K562 (cell line): Measurements from ENCODE around the gene TMEM19. TPM values are rescaled to one million over a fixed set of nuclear protein-coding genes. Genes with fewer than 3 reads are reported as not detected.

Experiments
- BDP1 ChIP-seq: IDR thresholded peaks from 3 replicates; pipeline ENCODE4 v1.6.1; 2011; ENCODE audit not compliant: insufficient read length, insufficient read depth
- EGR1 ChIP-seq: fragments of 450-650 bp; conservative IDR thresholded peaks from 2 replicates; pipeline ENCODE4 v1.6.1; 2017; ENCODE audit warnings: mild to moderate bottlenecking
- ELF2 ChIP-seq: fragments of 250-450 bp; sonication (Bioruptor Pico); IDR thresholded peaks from 2 replicates; pipeline ENCODE4 v1.5.0; 2021; ENCODE audit warnings: mild to moderate bottlenecking
- EP400 ChIP-seq: fragments of 450-650 bp; IDR thresholded peaks from 2 replicates; pipeline ENCODE4 v1.6.1; 2017; ENCODE audit warnings: antibody characterized with exemption, mild to moderate bottlenecking, moderate library complexity
- MAZ ChIP-seq, 2 experiments: fragments of 450-650 bp in 1 of 2; sonication (generic) in 1 of 2; formaldehyde crosslinking; IDR thresholded peaks in 1 of 2; conservative IDR thresholded peaks in 1 of 2; 2 replicates each; pipeline versions ENCODE4 v1.4.0 to v1.5.0; 2020; ENCODE audit warnings: mild to moderate bottlenecking in 1 of 2, missing genetic modification reagents in 1 of 2
- MTA1 ChIP-seq: fragments of 450-650 bp; IDR thresholded peaks from 2 replicates; pipeline ENCODE4 v1.6.1; 2017; ENCODE audit warnings: borderline replicate concordance
- NR2C2 ChIP-seq, 2 experiments: fragments of 200-800 bp in 1 of 2; sonication (Bioruptor generic) in 1 of 2; sonication (generic) in 1 of 2; formaldehyde crosslinking in 1 of 2; IDR thresholded peaks; 2 replicates each; pipeline versions ENCODE4 v1.6.1 to v1.8.0; 2016 to 2022; ENCODE audit warnings: mild to moderate bottlenecking in 1 of 2, missing compliant biosample characterization in 1 of 2, missing genetic modification characterization in 1 of 2, missing genetic modification reagents in 1 of 2
- PHF20 ChIP-seq: fragments of 450-650 bp; IDR thresholded peaks from 2 replicates; pipeline ENCODE4 v1.6.1; 2018; ENCODE audit not compliant: partially characterized antibody
- PTBP1 ChIP-seq: fragments of 200-400 bp; formaldehyde crosslinking; IDR thresholded peaks from 2 replicates; pipeline ENCODE4 v1.6.1; 2017; ENCODE audit warnings: low read depth, low read length
- RAD51 ChIP-seq: fragments of 450-650 bp; IDR thresholded peaks from 2 replicates; pipeline ENCODE4 v1.7.1; 2016; ENCODE audit warnings: low read depth, mild to moderate bottlenecking, borderline replicate concordance
- ZNF316 ChIP-seq: fragments of 450-650 bp; IDR thresholded peaks from 2 replicates; pipeline ENCODE4 v1.6.1; 2016
- polyA plus RNA-seq, 8 experiments: library from polyadenylated mRNA; depleted of rRNA in 4 of 8; stranded (reverse) in 5 of 8; unstranded in 3 of 8; fragments of >200 nt; fragmentation: Nextera tagmentation in 2 of 8; fragmentation: Illumina TruSeq in 1 of 8; extraction: Ambion mirVana in 2 of 8; extraction: Trizol in 1 of 8; gene quantifications; 2 replicates each; pipeline versions ENCODE4 v1.2.1 to v1.2.3, GENCODE V29; 2011 to 2014; ENCODE audit warnings: inconsistent platforms in 1 of 8, missing spikeins in 1 of 8
- total RNA-seq, 7 experiments: library from RNA; depleted of rRNA in 6 of 7; stranded (reverse); fragments of >200 nt in 6 of 7; fragmentation: Illumina TruSeq in 2 of 7; extraction: Trizol in 2 of 7; gene quantifications; 2 replicates each; pipeline versions ENCODE4 v1.2.1 to v1.2.3, GENCODE V29; 2011 to 2021; ENCODE audit warnings: low replicate concordance in 1 of 7
- TF ChIP-seq, protein P1 (sequence below): fragments of 450-650 bp; IDR thresholded peaks from 2 replicates; pipeline ENCODE4 v1.6.1; 2016; ENCODE audit warnings: low read depth
- TF ChIP-seq, protein P2 (sequence below): fragments of 250-450 bp; sonication (Bioruptor Pico); IDR thresholded peaks from 2 replicates; pipeline ENCODE4 v1.5.1; 2021; ENCODE audit warnings: mild to moderate bottlenecking

The TMEM19 gene
- total and polyA plus RNA-seq, 9 of the 15 experiments (the other 6 are each of a cell fraction or from before 2014, with no cell fraction given) = 8.2 to 24.2 (median 17.2) TPM

DNA sequence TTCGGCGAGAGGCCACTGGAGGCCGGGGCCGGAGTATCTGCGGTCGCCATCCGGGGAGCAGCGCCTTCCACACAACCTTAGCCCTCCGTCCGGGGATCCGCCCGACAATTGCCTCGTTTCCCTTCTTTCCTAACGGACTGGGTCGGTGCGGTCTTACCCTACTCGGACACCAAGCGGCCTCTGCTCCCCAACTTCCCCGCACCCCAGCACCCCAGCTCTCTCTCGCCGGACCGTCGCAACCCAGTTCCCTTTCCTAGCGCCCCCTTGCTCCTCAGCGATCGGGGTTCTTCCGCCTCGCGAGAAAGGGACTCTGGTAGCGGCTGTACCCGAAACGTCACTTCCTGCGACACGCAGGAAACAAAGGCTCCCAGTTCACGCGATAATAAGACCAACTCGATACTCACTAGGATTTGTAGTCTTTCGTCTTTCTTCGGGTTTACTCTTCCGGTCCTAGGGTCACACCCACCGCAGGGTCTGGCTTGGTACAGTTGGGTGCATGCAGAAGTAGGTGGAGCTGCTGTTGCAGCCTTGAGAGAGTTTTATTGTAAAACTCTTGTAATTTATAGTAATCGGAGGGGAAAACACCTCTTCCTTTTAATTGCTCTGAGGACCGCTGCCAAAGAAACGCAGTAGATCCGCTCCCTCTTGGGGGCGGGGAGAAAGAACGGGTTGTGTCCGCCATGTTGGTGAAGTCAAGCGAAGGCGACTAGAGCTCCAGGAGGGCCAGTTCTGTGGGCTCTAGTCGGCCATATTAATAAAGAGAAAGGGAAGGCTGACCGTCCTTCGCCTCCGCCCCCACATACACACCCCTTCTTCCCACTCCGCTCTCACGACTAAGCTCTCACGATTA is 22.1 kb upstream of the TMEM19 start, which contains the start of the genes THAP2 and ZFC3H1 (continued):
- TF ChIP-seq EP400 (peak; percentile 74), MAZ (CRISPR knock-in tag; conservative IDR thresholded peaks at IDR 0.05 in 1 of 2, IDR thresholded peaks at IDR 0.05 in 1 of 2) (peak; percentile 4 to 66; a peak in 2 of 4 replicates), PHF20 (peak; percentile 65), RAD51 (no peak), MTA1 (peak; percentile 23; the same call in 1 of the 2 replicates), ZNF316 (no peak), PTBP1 (no peak), ELF2 (CRISPR knock-in tag) (peak; percentile 87), NR2C2 (CRISPR knock-in tag; IDR thresholded peaks at IDR 0.05) (peak; percentile 72), NR2C2 (tag; IDR thresholded peaks at IDR 0.05) (peak; percentile 96), BDP1 (no peak), EGR1 (peak; percentile 95)
- TF ChIP-seq, protein P1, sequence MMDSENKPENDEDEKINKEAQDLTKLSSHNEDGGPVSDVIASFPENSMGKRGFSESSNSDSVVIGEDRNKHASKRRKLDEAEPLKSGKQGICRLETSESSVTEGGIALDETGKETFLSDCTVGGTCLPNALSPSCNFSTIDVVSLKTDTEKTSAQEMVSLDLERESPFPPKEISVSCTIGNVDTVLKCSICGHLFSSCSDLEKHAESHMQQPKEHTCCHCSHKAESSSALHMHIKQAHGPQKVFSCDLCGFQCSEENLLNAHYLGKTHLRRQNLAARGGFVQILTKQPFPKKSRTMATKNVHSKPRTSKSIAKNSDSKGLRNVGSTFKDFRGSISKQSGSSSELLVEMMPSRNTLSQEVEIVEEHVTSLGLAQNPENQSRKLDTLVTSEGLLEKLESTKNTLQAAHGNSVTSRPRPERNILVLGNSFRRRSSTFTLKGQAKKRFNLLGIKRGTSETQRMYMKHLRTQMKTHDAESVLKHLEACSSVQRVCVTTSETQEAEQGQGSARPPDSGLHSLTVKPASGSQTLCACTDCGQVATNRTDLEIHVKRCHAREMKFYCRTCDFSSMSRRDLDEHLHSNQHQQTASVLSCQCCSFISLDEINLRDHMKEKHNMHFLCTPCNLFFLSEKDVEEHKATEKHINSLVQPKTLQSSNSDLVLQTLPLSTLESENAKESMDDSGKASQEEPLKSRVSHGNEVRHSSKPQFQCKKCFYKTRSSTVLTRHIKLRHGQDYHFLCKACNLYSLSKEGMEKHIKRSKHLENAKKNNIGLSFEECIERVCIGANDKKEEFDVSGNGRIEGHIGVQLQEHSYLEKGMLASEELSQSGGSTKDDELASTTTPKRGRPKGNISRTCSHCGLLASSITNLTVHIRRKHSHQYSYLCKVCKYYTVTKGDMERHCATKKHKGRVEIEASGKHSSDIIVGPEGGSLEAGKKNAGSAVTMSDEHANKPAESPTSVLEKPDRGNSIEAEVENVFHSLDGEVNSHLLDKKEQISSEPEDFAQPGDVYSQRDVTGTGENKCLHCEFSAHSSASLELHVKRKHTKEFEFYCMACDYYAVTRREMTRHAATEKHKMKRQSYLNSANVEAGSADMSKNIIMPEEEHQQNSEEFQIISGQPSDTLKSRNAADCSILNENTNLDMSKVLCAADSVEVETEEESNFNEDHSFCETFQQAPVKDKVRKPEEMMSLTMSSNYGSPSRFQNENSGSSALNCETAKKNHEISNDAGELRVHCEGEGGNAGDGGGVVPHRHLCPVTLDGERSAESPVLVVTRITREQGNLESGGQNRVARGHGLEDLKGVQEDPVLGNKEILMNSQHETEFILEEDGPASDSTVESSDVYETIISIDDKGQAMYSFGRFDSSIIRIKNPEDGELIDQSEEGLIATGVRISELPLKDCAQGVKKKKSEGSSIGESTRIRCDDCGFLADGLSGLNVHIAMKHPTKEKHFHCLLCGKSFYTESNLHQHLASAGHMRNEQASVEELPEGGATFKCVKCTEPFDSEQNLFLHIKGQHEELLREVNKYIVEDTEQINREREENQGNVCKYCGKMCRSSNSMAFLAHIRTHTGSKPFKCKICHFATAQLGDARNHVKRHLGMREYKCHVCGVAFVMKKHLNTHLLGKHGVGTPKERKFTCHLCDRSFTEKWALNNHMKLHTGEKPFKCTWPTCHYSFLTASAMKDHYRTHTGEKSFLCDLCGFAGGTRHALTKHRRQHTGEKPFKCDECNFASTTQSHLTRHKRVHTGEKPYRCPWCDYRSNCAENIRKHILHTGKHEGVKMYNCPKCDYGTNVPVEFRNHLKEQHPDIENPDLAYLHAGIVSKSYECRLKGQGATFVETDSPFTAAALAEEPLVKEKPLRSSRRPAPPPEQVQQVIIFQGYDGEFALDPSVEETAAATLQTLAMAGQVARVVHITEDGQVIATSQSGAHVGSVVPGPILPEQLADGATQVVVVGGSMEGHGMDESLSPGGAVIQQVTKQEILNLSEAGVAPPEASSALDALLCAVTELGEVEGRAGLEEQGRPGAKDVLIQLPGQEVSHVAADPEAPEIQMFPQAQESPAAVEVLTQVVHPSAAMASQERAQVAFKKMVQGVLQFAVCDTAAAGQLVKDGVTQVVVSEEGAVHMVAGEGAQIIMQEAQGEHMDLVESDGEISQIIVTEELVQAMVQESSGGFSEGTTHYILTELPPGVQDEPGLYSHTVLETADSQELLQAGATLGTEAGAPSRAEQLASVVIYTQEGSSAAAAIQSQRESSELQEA = no peak
- TF ChIP-seq, protein P2, sequence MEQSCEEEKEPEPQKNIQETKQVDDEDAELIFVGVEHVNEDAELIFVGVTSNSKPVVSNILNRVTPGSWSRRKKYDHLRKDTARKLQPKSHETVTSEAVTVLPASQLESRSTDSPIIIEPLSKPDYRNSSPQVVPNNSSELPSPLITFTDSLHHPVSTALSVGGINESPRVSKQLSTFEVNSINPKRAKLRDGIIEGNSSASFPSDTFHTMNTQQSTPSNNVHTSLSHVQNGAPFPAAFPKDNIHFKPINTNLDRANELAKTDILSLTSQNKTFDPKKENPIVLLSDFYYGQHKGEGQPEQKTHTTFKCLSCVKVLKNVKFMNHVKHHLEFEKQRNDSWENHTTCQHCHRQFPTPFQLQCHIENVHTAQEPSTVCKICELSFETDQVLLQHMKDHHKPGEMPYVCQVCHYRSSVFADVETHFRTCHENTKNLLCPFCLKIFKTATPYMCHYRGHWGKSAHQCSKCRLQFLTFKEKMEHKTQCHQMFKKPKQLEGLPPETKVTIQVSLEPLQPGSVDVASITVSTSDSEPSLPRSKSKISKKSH (CRISPR knock-in tag) = no peak
